H1 (cell line): ENCODE measurements around the gene MYOM1. TPM values are rescaled to one million over a fixed set of nuclear protein-coding genes. Genes with fewer than 3 reads are reported as not detected.

Experiments used
- CHD1 ChIP-seq: IDR thresholded peaks from 2 replicates; pipeline ENCODE4 v1.6.1; 2012; ENCODE audit warnings: low read depth, low read length, improper control_type of control experiment
- CREB1 ChIP-seq: IDR thresholded peaks from 2 replicates; pipeline ENCODE4 v1.6.1; 2012; ENCODE audit warnings: inconsistent platforms
- EP300 ChIP-seq, 2 experiments: IDR thresholded peaks; 1 replicate in 1 of 2; 2 replicates in 1 of 2; pipeline ENCODE4 v1.6.1; 2011 to 2012; ENCODE audit warnings: low read depth in 2 of 2, low read length in 2 of 2, mild to moderate bottlenecking in 2 of 2, borderline replicate concordance in 1 of 2, inconsistent platforms in 1 of 2, moderate library complexity in 1 of 2
- MAFK ChIP-seq: IDR thresholded peaks from 2 replicates; pipeline ENCODE4 v1.6.1; 2012; ENCODE audit warnings: low read depth, mild to moderate bottlenecking, improper control_type of control experiment, low read length
- RBBP5 ChIP-seq: IDR thresholded peaks from 2 replicates; pipeline ENCODE4 v1.7.1; 2012; ENCODE audit warnings: low read depth, mild to moderate bottlenecking, inconsistent platforms, low read length, moderate library complexity, borderline replicate concordance
- polyA plus RNA-seq, 7 experiments: library from polyadenylated mRNA; depleted of rRNA in 3 of 7; stranded (reverse) in 5 of 7; unstranded in 2 of 7; fragments of >200 nt in 5 of 7; fragments of 200-250 nt in 2 of 7; gene quantifications; 1 replicate in 5 of 7; 2 replicates in 1 of 7; 4 replicates in 1 of 7; pipeline versions ENCODE4 v1.2.1 to v1.2.3, GENCODE V29; 2011 to 2013; ENCODE audit warnings: missing spikeins in 2 of 7, mixed read lengths in 2 of 7
- total RNA-seq: library from RNA; stranded (reverse); fragmentation: NEBNext Ultra II Directional; extraction: Animal tissue kit (Norgen Biotek cat#: 25700); gene quantifications from 2 replicates; pipeline ENCODE4 v1.2.1, GENCODE V29; 2021
- TF ChIP-seq, protein P1 (sequence below): IDR thresholded peaks from 2 replicates; pipeline ENCODE4 v1.6.1; 2012; ENCODE audit warnings: inconsistent platforms

MYOM1 gene
- total and polyA plus RNA-seq, 2 of the 8 experiments (the other 6 are each of a cell fraction or from before 2014, with no cell fraction given) = 0.06 to 0.32 TPM

DNA sequence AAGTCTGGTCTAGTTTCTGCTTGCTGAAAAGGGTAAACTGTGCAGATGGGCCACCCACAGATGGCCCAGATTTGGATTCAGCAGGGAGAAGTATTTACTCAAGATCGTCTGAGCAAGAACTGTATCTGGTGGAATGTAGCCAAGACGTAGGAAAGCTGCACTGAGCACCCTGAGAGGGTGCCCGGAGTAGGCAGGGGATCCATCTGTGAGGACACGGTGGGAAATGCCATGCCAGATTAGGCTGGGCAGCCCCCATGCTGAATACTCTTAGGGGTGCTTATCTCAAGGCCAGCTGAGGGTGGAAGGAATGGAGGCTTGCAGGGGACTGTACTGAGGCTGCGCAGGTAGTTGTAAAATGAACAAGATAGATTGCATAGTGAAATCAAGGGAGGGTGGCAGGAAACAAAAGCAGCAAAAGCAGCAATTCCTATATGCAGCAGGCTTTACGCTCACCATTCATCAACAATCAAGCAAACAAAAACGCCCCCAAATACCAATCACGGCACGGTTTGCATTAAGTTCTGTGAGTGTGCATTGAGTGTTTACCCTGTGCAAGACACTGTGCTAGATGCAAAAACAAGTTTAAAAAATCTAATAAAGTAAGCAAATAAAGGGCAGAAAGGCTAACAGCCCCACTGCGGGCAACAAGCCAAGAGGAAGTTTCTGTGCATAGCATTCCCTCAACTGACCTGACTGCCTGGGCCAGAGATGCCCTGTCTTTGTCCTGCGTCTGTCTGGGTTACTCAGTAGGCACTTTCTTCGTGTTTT lies 174.7 kb downstream of the MYOM1 start (continued):
- TF ChIP-seq MAFK (no peak), CHD1 (no peak), EP300 (IDR thresholded peaks at IDR 0.05; ENCODE audit: borderline replicate concordance in 1 of 2, low read depth in 2 of 2, low read length in 2 of 2) (no peak), RBBP5 (no peak), CREB1 (no peak)
- TF ChIP-seq, protein P1, sequence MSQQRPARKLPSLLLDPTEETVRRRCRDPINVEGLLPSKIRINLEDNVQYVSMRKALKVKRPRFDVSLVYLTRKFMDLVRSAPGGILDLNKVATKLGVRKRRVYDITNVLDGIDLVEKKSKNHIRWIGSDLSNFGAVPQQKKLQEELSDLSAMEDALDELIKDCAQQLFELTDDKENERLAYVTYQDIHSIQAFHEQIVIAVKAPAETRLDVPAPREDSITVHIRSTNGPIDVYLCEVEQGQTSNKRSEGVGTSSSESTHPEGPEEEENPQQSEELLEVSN = no peak
